WTC11 (cell line): ENCODE measurements around the gene VIPR2. TPM values are rescaled to one million over a fixed set of nuclear protein-coding genes. Genes with fewer than 3 reads are reported as not detected.
"Not testable (repeated sequence)": the region's sequence is repeated elsewhere in the genome, so short reads cannot be mapped to it uniquely, and the experiment has no call there.

Experiments used
- ATAC-seq: fragments of 200-7000 bp; cut with Tn5 transposase; 2 replicates; pipeline ENCODE4 v1.10.0; 2021; ENCODE audit warnings: mild to moderate bottlenecking, moderate library complexity
- CTCF ChIA-PET: fragments of 300-600 bp; sonication (Branson Sonifier 250); formaldehyde crosslinking; loops from one replicate; lab custom pipeline; 2021; ENCODE audit warnings: antibody characterized with exemption; lab: Charles Lee
- POLR2A ChIA-PET: fragments of 350-600 bp; sonication (Branson Sonifier 250); formaldehyde crosslinking; loops from one replicate; lab custom pipeline; 2021; ENCODE audit warnings: antibody characterized with exemption; lab: Charles Lee
- DNase-seq: peaks from one replicate; pipeline ENCODE4 v3.0.0; 2021; ENCODE audit warnings: low spot score
- H3K27ac Mint-ChIP-seq: 2 replicates; pipeline ENCODE4 v1.8.0; 2021; ENCODE audit warnings: mixed read lengths
- H3K27me3 Mint-ChIP-seq: 2 replicates; pipeline ENCODE4 v1.8.0; 2021; ENCODE audit warnings: low read depth, mild to moderate bottlenecking, moderate library complexity, mixed read lengths
- H3K36me3 Mint-ChIP-seq: 2 replicates; pipeline ENCODE4 v1.8.0; 2021; ENCODE audit warnings: mixed read lengths
- H3K4me1 Mint-ChIP-seq: 2 replicates; pipeline ENCODE4 v1.8.0; 2022; ENCODE audit warnings: mixed read lengths
- H3K4me3 Mint-ChIP-seq: 2 replicates; pipeline ENCODE4 v1.8.0; 2021; ENCODE audit warnings: mild to moderate bottlenecking, moderate library complexity, mixed read lengths
- H3K9me3 Mint-ChIP-seq: 2 replicates; pipeline ENCODE4 v1.8.0; 2021; ENCODE audit warnings: mixed read lengths
- E2F5 ChIP-seq: sonication (generic); formaldehyde crosslinking; IDR thresholded peaks from 2 replicates; pipeline ENCODE4 v1.8.1; 2022; ENCODE audit warnings: mild to moderate bottlenecking, moderate library complexity, missing genetic modification reagents
- GABPB1 ChIP-seq: sonication (generic); formaldehyde crosslinking; IDR thresholded peaks from 2 replicates; pipeline ENCODE4 v1.8.1; 2023; ENCODE audit warnings: mild to moderate bottlenecking, missing genetic modification reagents
- HMGA2 ChIP-seq: fragments of 250-450 bp; sonication (Bioruptor Pico); IDR thresholded peaks from 2 replicates; pipeline ENCODE4 v1.4.0; 2021; ENCODE audit warnings: mild to moderate bottlenecking, moderate library complexity
- HMGXB4 ChIP-seq: sonication (generic); formaldehyde crosslinking; IDR thresholded peaks from 2 replicates; pipeline ENCODE4 v1.8.1; 2023; ENCODE audit warnings: mild to moderate bottlenecking, moderate library complexity, missing genetic modification reagents
- MYBL2 ChIP-seq: sonication (generic); formaldehyde crosslinking; IDR thresholded peaks from 2 replicates; pipeline ENCODE4 v1.8.1; 2023; ENCODE audit warnings: mild to moderate bottlenecking, moderate library complexity, missing genetic modification reagents
- NFATC4 ChIP-seq: fragments of 250-450 bp; sonication (Bioruptor Pico); IDR thresholded peaks from 2 replicates; pipeline ENCODE4 v1.9.0; 2021; ENCODE audit warnings: mild to moderate bottlenecking
- SMAD3 ChIP-seq: sonication (generic); formaldehyde crosslinking; IDR thresholded peaks from 2 replicates; pipeline ENCODE4 v1.8.0; 2022; ENCODE audit warnings: missing genetic modification reagents, mild to moderate bottlenecking, borderline replicate concordance
- SOX15 ChIP-seq: fragments of 250-450 bp; sonication (Bioruptor Pico); IDR thresholded peaks from 2 replicates; pipeline ENCODE4 v1.9.0; 2021; ENCODE audit warnings: mild to moderate bottlenecking
- TEAD4 ChIP-seq: sonication (generic); formaldehyde crosslinking; IDR thresholded peaks from 2 replicates; pipeline ENCODE4 v1.8.0; 2022; ENCODE audit warnings: mild to moderate bottlenecking, missing genetic modification reagents
- USF1 ChIP-seq: sonication (generic); formaldehyde crosslinking; IDR thresholded peaks from 2 replicates; pipeline ENCODE4 v1.8.0; 2022; ENCODE audit warnings: mild to moderate bottlenecking, missing genetic modification reagents
- ZBTB21 ChIP-seq: sonication (generic); formaldehyde crosslinking; IDR thresholded peaks from 2 replicates; pipeline ENCODE4 v1.8.1; 2023; ENCODE audit warnings: mild to moderate bottlenecking, missing genetic modification reagents, borderline replicate concordance
- ZNF138 ChIP-seq: sonication (generic); formaldehyde crosslinking; conservative IDR thresholded peaks from 2 replicates; pipeline ENCODE4 v1.8.1; 2022; ENCODE audit warnings: mild to moderate bottlenecking, moderate library complexity, missing genetic modification reagents
- ZNF396 ChIP-seq: fragments of 250-450 bp; sonication (Bioruptor Pico); IDR thresholded peaks from 2 replicates; pipeline ENCODE4 v1.8.0; 2021; ENCODE audit warnings: mild to moderate bottlenecking, moderate library complexity, borderline replicate concordance
- total RNA-seq: library from RNA; stranded (reverse); gene quantifications from 3 replicates; pipeline ENCODE4 v1.2.3, GENCODE V29; 2021
- TF ChIP-seq, protein P1 (sequence below): sonication (generic); formaldehyde crosslinking; IDR thresholded peaks from 2 replicates; pipeline ENCODE4 v1.8.1; 2023; ENCODE audit warnings: mild to moderate bottlenecking, missing genetic modification reagents, moderate library complexity
- TF ChIP-seq, protein P2 (sequence below): fragments of 250-450 bp; sonication (Bioruptor Pico); IDR thresholded peaks from 2 replicates; pipeline ENCODE4 v1.9.0; 2021; ENCODE audit warnings: mild to moderate bottlenecking
- TF ChIP-seq, protein P3 (sequence below): fragments of 250-450 bp; sonication (Bioruptor Pico); IDR thresholded peaks from 2 replicates; pipeline ENCODE4 v1.9.0; 2021; ENCODE audit warnings: moderate library complexity, mild to moderate bottlenecking, inconsistent platforms, borderline replicate concordance
- TF ChIP-seq, protein P4 (sequence below): sonication (generic); formaldehyde crosslinking; IDR thresholded peaks from 2 replicates; pipeline ENCODE4 v1.8.0; 2023; ENCODE audit warnings: missing genetic modification reagents
- TF ChIP-seq, protein P5 (sequence below): sonication (generic); formaldehyde crosslinking; IDR thresholded peaks from 2 replicates; pipeline ENCODE4 v1.8.0; 2023; ENCODE audit warnings: missing genetic modification reagents, mild to moderate bottlenecking, borderline replicate concordance

Gene VIPR2
- total RNA-seq, 1 experiment from 2014 or later, result 7.5 TPM

GRCh38 chr7:159177284-159177953 lies 32.8 kb upstream of the VIPR2 start (continued):
- TF ChIP-seq SMAD3 (CRISPR knock-in tag), result no peak

- DNase-seq (no peak), ATAC-seq (no peak)
- H3K4me3 Mint-ChIP-seq, result no peak overlapping the region
- H3K9me3 Mint-ChIP-seq, result peaks cover 36% of the 10 kb centered on the region
- TF ChIP-seq ZNF396 (no peak), E2F5 (CRISPR knock-in tag) (no peak)
- H3K27ac Mint-ChIP-seq, result no peak overlapping the region
- H3K27me3 Mint-ChIP-seq, result peaks cover 3% of the 10 kb centered on the region
- no peaks in the 10 kb centered on the region for H3K4me1 Mint-ChIP-seq
- H3K36me3 Mint-ChIP-seq, result peaks cover 14% of the 10 kb centered on the region
- ChIA-PET CTCF (no interaction called here), POLR2A (no interaction called here)
These were observed 31.1 kb upstream of the VIPR2 start for GRCh38 chr7:159175792-159176191.

DNA sequence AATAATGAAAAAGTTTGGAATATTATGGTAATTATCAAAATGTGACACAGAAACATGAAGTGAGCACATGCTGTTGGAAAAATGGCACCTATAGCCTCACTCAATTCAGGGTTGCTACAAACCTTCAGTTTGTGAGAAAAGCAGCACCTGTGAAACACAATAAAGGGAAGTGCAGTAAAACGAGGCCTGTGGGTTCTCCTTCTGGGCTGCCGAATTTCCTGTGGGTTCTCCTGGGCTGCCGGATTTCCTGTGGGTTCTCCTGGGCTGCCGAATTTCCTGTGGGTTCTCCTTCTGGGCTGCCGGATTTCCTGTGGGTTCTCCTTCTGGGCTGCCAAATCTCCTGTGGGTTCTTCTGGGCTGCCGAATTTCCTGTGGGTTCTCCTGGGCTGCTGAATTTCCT lies 30.4 kb upstream of the VIPR2 start:
- H3K4me3 Mint-ChIP-seq, CTCF ChIA-PET, H3K4me1 Mint-ChIP-seq, H3K27me3 Mint-ChIP-seq, ATAC-seq, POLR2A ChIA-PET, H3K27ac Mint-ChIP-seq, DNase-seq: not testable (repeated sequence)
- Mint-ChIP-seq H3K36me3 (peaks cover 14% of the 10 kb centered on the region), H3K9me3 (peaks cover 29% of the 10 kb centered on the region)

DNA sequence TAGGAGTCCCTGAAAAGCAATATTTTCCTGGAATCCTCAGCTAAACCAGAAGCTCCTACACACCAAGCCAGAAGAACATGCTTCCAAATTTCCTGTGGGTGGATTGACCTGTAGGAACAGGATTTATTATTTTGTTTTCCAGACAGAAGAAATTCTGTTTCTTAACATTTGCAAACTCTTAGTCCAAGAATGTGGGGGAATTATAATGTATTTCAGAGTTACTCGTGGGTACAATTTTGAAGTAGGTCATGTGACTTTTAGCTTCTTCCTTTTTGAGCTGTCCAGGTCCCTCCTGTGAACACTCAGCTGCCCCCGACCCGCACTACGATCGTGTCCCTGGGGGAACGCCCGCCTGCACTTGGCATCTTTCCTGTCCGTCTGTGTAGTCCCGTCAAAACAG lies 27.7 kb upstream of the VIPR2 start:
- DNase-seq (no peak), ATAC-seq (no peak)
- Mint-ChIP-seq H3K4me3 (no peak overlapping the region), H3K4me1 (no peaks in the 10 kb centered on the region), H3K9me3 (peaks cover 26% of the 10 kb centered on the region), H3K27ac (no peak overlapping the region), H3K36me3 (peaks cover 14% of the 10 kb centered on the region), H3K27me3 (peaks cover 3% of the 10 kb centered on the region)
- POLR2A ChIA-PET, result no interaction called here
- CTCF ChIA-PET, result no interaction called here
- TF ChIP-seq ZNF396, result no peak
- TF ChIP-seq, protein P1, sequence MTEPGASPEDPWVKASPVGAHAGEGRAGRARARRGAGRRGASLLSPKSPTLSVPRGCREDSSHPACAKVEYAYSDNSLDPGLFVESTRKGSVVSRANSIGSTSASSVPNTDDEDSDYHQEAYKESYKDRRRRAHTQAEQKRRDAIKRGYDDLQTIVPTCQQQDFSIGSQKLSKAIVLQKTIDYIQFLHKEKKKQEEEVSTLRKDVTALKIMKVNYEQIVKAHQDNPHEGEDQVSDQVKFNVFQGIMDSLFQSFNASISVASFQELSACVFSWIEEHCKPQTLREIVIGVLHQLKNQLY (CRISPR knock-in tag), result no peak
- no peak for TF ChIP-seq SOX15 (CRISPR knock-in tag)
- no peak for TF ChIP-seq NFATC4 (CRISPR knock-in tag)
- no peak for TF ChIP-seq USF1 (CRISPR knock-in tag)
- TF ChIP-seq TEAD4 (CRISPR knock-in tag), result no peak
- TF ChIP-seq ZNF138, result no peak
- TF ChIP-seq GABPB1 (CRISPR knock-in tag), result no peak
- no peak for TF ChIP-seq ZBTB21
- TF ChIP-seq HMGA2 (CRISPR knock-in tag), result no peak
- TF ChIP-seq, protein P2, sequence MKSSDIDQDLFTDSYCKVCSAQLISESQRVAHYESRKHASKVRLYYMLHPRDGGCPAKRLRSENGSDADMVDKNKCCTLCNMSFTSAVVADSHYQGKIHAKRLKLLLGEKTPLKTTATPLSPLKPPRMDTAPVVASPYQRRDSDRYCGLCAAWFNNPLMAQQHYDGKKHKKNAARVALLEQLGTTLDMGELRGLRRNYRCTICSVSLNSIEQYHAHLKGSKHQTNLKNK (CRISPR knock-in tag), result no peak
- TF ChIP-seq SMAD3 (CRISPR knock-in tag), result no peak
- TF ChIP-seq, protein P3, sequence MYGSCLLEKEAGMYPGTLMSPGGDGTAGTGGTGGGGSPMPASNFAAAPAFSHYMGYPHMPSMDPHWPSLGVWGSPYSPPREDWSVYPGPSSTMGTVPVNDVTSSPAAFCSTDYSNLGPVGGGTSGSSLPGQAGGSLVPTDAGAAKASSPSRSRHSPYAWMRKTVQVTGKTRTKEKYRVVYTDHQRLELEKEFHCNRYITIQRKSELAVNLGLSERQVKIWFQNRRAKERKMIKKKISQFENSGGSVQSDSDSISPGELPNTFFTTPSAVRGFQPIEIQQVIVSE (CRISPR knock-in tag), result no peak
- no peak for TF ChIP-seq MYBL2 (CRISPR knock-in tag)
- TF ChIP-seq, protein P4, sequence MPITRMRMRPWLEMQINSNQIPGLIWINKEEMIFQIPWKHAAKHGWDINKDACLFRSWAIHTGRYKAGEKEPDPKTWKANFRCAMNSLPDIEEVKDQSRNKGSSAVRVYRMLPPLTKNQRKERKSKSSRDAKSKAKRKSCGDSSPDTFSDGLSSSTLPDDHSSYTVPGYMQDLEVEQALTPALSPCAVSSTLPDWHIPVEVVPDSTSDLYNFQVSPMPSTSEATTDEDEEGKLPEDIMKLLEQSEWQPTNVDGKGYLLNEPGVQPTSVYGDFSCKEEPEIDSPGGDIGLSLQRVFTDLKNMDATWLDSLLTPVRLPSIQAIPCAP (CRISPR knock-in tag), result no peak
- no peak for TF ChIP-seq HMGXB4 (CRISPR knock-in tag)
- TF ChIP-seq, protein P5, sequence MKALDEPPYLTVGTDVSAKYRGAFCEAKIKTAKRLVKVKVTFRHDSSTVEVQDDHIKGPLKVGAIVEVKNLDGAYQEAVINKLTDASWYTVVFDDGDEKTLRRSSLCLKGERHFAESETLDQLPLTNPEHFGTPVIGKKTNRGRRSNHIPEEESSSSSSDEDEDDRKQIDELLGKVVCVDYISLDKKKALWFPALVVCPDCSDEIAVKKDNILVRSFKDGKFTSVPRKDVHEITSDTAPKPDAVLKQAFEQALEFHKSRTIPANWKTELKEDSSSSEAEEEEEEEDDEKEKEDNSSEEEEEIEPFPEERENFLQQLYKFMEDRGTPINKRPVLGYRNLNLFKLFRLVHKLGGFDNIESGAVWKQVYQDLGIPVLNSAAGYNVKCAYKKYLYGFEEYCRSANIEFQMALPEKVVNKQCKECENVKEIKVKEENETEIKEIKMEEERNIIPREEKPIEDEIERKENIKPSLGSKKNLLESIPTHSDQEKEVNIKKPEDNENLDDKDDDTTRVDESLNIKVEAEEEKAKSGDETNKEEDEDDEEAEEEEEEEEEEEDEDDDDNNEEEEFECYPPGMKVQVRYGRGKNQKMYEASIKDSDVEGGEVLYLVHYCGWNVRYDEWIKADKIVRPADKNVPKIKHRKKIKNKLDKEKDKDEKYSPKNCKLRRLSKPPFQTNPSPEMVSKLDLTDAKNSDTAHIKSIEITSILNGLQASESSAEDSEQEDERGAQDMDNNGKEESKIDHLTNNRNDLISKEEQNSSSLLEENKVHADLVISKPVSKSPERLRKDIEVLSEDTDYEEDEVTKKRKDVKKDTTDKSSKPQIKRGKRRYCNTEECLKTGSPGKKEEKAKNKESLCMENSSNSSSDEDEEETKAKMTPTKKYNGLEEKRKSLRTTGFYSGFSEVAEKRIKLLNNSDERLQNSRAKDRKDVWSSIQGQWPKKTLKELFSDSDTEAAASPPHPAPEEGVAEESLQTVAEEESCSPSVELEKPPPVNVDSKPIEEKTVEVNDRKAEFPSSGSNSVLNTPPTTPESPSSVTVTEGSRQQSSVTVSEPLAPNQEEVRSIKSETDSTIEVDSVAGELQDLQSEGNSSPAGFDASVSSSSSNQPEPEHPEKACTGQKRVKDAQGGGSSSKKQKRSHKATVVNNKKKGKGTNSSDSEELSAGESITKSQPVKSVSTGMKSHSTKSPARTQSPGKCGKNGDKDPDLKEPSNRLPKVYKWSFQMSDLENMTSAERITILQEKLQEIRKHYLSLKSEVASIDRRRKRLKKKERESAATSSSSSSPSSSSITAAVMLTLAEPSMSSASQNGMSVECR, result no peak
